GM18502 (cell line): Measurements from ENCODE around the gene INSL3.

Source experiments
- ATAC-seq: cut with Tn5 transposase; IDR thresholded peaks from one replicate; pipeline ENCODE4 v1.9.1; 2021; ENCODE audit warnings: mild to moderate bottlenecking; ENCODE audit not compliant: unreplicated experiment, poor library complexity

The INSL3 gene

DNA sequence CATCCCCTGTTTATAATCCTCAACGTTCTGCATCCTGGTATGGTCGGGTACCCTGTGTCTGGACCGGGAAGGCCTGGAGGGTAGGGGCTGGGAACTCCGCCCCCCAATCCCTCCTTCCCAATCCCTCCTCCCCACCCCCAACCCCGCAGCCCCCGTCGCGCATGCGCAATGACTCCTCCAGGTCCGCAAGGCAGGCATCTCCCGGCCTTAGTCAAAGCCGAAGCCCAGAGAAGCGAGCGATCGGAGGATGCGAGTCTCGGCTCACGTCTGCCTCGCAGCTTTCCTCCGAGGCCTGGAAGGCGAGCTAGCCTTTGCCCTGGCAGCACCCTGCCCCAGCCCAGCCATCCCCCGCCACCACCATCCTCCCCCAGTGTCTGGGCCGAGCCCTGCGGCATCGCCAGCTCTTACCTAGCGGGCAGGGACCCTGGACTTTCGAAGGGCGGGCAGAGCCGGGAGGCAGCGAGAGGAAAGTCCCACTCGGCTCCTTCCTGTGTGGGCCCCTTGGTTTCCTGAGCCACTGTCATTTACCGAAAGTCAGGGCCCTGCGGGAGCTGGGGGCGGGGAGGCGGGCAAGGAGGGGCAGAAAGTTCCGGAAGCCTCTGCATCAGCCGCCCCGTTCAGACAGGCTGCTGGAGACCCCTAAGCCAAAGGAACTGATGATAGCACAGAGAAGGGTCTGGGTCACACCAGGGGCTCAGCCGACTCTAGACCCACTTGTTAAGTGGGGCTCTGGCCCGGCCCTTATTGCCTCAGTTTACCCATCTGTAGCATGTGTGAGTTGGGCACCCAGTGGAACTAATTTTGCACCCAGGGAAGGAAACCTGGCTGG lies 26.4 kb upstream of the INSL3 start, which contains the start of gene JAK3:
TSS of gene JAK3 (minus strand) at position 445 of the 829 bp plus-strand sequence. CDS start 3,565 bp downstream, outside the sequence.
- peak; percentile 55 for ATAC-seq

- no peak for ATAC-seq
Measured at GRCh38 chr19:17846146-17846545, 24.8 kb upstream of the INSL3 start.

DNA sequence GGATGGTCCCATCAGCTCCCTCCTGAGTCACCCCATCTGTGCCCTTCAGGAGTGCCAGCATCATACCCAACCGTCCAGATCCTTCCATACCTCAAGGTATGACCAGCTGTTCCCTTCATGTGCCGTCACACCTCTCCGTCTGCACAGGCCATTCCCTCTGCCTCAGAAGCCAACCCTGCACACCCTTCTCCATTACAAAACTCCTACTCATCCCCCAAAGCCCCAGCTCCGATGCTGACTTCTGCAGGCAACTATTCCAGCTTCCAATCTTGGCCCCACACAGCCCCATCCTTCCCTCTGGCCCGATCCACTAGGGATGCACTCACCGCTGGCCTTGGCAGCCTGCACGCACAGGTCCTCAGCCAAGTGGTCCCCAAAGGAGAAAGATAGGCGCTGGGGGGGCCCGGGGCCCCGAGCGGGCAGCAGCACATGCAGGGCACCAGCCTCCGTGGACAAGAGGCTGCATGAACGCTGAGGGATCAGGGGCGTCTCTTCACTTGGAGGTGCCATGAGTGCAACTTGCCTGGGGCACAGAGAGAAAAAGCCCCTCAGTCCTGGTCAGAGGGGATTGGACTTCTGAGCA lies 22.7 kb upstream of the INSL3 start:
- no peak for ATAC-seq

DNA sequence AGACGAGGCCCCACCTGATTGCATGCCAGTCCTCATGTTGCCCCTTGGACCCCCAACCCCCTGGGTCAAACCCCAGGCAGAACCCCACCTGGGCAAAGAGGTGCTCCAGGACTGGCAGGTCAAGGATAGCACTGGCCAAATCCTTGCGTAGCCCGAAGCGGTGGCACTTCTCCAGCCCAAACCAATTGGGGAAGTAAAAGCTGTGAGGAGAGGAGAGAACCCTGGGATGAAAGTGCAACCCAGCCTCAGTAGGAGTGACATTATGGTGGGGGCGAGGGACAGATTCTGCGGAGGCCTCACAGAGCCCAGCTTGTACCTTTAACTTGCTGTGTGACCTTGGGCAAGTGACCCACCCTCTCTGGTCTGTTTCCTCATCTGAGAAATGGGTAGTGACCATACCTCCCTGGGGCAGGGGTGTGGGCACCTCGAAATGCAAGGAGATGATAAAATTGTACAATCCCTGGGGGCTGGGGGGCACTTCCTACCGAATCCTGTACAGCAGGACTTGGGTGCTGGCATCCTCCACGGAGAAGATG lies 22.0 kb upstream of the INSL3 start:
- ATAC-seq: no peak

- ATAC-seq: no peak
Measured at GRCh38 chr19:17842663-17843291, 21.5 kb upstream of the INSL3 start.

GRCh38 chr19:17841810-17842662 lies 20.7 kb upstream of the INSL3 start:
- ATAC-seq: no peak

GRCh38 chr19:17841371-17841809 lies 20.1 kb upstream of the INSL3 start:
- no peak for ATAC-seq

GRCh38 chr19:17840019-17840418 lies 18.7 kb upstream of the INSL3 start:
- no peak for ATAC-seq

DNA sequence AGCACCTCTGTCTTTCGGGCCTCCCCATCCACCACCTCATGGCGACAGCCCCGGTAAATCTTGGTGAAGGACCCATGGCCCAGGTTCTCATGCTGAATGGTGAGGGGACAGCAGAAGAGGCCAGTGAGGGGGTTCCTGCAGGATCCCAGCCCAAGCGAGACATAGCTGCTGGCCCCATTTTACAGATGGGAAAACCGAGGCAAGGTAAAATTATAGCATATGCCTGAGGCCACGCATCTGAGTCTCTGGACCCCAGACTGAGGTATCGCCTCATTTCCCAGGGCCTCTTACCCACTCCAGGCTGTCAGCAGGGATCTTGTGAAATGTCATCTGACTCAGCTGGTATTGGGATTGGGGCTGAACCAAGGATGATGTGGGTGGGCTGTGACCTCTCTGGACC lies 16.7 kb upstream of the INSL3 start:
- ATAC-seq: no peak

DNA sequence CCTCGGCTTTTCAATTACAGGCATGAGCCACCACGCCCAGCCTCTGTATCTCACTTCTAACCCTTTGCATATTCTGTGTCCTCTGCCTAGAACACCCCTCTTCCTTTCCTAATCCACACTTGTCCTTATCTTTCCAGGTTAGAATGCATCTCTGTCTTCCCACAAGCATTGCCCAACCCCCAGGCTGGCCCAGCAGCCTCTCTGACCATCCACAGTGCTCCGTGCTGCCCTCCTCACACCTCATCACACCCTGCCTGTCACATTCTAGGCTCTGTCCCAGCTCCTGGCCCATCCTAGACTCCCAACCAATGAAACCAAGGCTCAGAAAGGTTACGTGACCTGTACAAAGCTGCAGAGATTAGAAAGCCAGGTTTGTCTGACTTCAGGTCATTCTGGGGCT lies 15.2 kb upstream of the INSL3 start:
- ATAC-seq: no peak

DNA sequence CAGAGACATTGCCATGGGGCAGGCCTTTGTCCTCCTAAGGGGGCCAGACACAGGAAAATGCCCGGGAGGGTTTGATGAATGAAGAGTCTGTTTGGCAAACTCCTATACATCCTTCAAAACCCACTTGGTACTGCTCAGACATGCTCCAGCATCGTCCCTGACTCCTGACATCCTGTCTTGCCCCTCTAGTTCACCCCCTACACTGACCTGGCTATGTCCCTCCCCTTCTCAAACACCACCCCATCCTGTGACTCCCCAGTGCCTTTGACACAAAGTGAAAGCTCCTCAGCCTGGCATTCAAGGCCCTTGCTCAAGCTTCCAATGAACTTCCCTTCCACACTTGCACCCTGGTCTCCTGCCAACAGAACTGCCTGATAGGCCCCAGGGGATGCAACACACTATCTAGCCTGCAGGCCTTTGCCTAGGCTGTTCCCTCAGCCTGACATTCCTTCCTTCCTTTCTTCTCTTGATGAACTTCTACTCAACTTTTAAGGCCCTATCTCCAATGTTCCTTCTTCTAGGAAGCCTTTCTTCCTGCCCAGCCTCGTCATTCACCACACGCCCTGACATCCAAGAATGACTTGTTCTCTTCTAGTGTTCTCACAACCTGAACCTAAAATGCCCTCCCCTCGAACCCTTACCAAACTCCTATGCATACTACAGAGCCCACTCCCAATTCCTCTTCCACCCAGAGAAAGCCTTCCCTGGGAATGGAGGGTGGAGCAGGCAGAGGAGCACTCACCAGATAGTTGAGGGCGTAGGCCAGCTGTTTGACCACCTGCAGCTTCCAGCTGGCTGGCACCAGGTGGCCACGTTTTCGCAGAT lies 14.1 kb upstream of the INSL3 start:
- ATAC-seq: no peak

DNA sequence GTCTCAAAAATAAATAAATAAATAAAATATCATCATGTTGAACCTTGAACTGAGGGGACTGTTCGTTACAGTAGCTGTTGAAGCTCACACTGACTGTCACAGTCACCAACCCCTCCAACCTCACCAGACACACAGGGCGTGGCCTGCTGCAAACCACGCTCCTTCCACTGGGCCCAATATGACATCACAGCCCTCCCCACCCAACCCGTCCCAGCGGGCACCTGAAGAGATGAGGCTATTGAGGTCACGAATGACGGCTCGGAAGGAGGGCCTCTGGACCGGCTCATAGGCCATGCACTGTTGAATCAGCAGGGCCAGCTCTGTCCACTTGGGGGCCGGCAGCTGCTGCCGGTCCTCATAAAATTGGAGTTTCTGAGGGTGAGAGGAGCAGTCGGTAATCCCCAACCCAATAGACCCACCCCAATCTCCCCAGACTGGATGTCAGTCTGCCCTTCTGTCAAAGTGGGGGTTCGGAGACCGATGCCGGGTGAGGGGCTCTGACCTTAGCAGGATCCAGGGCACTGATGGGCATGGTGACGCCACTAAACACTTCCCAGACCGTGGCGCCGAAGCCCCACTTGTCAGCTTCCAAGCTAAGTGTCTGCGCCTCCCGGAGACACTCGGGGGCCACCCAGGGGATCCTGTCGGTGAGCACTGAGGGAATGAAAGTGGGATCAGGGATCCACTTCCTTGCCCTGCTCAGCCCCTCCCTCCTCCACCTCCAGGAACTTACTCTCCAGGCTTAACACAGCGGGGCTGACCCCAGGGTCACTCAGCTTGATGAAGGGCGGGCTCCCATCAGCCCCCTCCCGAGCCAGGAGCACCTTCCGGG lies 13.2 kb upstream of the INSL3 start:
- no peak for ATAC-seq

DNA sequence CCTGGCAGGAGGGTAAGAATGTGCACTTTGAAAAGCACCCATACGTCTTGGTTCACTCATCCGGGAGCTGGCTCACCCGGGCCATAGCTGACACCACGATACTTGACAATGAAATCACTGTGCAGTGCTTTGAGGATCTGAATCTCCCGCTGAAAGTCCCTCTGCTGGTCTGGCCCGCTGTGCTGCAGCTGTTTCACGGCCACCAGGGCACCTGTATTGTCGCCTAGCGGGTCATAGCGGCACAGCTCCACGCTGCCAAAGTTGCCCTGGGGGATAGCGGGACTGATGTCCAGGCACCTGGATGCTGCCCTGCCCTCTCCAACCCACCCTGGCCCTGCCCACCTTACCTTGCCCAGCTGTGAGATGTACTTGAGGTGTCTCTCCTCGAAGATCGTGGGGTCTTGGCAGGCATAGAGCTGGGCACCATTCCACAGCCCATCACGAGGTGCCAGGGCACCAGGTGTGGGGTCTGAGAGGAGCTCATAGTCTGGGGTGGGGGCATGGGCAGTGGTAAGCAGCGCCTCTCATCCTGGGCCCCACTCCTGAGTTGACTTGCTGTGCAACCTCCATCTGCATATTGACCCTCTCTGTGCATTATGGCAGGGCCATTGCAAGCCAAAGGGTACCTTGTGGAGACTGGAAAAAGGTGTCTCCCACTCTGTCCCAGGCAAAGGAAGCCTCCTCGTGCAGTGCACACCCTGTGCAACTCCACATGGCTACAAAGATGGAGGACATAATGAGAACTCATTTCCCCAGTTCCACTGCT lies 11.3 kb upstream of the INSL3 start:
- ATAC-seq: no peak

- ATAC-seq: no peak
Measured at GRCh38 chr19:17831419-17831888, 10.1 kb upstream of the INSL3 start.

DNA sequence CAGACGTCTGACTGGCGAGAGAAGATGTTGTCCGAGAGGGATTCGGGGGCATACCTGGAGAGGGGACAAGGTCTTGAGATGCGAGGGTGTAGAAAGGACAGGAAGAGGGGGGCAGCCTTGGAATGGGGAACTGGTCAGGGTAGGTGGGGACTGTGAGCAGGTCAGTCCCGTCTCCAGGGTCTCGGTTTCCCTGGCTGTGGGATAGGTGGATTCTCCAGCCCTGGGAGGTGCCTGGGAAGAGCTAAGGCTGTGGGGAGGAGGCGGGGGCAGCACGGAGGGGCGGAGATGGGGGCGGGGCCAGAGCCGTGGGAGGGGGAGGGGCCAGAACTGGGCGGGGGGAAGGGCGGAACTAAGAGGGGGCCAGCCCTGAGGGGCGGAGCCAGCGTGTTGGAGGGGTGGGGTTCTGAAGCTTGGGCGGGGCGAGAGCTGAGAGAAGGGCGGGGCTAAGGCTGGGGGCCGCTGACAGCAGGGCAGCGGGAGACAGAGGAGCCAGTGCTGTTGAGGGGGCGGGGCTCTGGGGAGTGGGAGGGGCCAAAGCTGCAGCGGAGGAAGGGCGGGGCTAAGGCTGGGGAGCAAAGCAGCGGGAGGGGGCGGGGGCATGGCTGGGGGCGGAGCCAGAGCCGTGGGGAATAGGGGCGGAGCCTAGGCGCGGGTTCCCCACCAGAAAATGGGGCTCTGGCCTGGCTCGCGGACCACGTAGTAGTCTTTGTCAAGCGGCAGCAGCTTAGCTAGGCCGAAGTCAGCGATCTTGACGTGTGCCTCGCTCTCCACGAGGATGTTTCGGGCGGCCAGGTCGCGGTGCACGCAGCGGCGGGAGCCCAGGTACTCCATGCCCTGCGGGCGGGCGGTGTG lies 9.5 kb upstream of the INSL3 start:
- ATAC-seq: no peak

DNA sequence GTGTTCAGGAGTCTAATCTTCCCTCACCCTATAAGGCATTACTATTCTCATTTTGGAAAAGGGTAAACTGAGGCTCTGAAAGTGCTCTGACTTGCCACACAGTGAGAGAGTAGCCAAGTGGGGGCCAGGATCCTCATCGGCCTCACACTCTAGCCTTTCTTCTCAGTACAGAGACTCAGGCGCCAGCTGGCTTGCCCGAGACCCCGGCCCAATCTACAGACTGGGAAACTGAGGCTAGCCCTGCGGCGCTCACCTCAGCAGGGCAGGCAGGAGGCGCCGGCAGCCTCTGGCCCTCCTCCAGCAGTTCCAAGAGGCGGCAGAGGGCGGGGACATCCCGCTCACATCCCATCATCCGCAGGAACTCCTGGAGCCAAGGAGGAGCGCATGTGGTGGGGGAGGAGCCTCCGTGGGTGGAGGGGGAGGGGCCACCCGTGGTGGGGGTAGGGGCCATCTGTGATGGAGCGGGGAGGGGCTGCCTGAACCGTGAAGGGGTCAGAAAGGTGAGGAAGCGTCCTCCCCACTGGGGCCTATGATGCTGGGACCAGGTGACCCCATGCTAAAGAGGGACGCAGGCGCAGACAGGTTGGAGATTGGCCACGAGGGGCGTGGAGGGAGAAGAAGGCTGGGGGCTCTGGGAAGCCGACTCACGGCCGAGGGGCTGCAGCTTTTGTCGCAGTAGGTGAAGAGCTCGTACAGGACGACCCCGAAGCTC lies 8.7 kb upstream of the INSL3 start:
- no peak for ATAC-seq
